ENCODE measurements around the gene TTC3. TPM values are rescaled to one million over a fixed set of nuclear protein-coding genes. Genes with fewer than 3 reads are reported as not detected.
"Not testable (repeated sequence)": the region's sequence is repeated elsewhere in the genome, so short reads cannot be mapped to it uniquely, and the experiment has no call there.

TTC3 gene
- total and polyA plus RNA-seq, 7 experiments from 2014 or later = 66.6 to 208 (median 139) TPM

- peaks cover 9 to 53% (median 11%) of the 10 kb centered on the region in 3 experiments for H3K36me3 ChIP-seq (ENCODE audit: control insufficient read depth in 2 of 3, insufficient read depth in 3 of 3, low read length in 3 of 3)
- CTCF ChIA-PET = no interaction called here
These were observed 25.7 kb downstream of the TTC3 start for GRCh38 chr21:37098751-37099150.

GRCh38 chr21:37100316-37100715, 27.3 kb downstream of the TTC3 start:
- H3K4me3 Mint-ChIP-seq = no peak overlapping the region
- intact Hi-C loops (cut with micrococcal nuclease) = no loop called here
- ATAC-seq = no peak
- CTCF ChIA-PET = no interaction called here
- peaks cover 9 to 42% (median 11%) of the 10 kb centered on the region in 3 experiments for H3K36me3 ChIP-seq (ENCODE audit: control insufficient read depth in 2 of 3, insufficient read depth in 3 of 3, low read length in 3 of 3)
- H3K9me3 Mint-ChIP-seq = peaks cover 0 to 5% (median 0%) of the 10 kb centered on the region in 11 donors
- no peaks in the 10 kb centered on the region for H3K9me3 ChIP-seq (ENCODE audit: control insufficient read depth in 2 of 3, low read length in 3 of 3)
- peak overlapping the region in 2 of 9 donors; percentile 26 to 84 for H3K27ac Mint-ChIP-seq
- POLR2A ChIA-PET = no interaction called here
- peaks cover 4 to 67% (median 35%) of the 10 kb centered on the region in 5 donors for H3K36me3 Mint-ChIP-seq
- H3K27me3 Mint-ChIP-seq = no peaks in the 10 kb centered on the region
- peaks cover 0 to 13% (median 6%) of the 10 kb centered on the region in 7 donors for H3K4me1 Mint-ChIP-seq
- DNase-seq = no peak
- no peaks in the 10 kb centered on the region for H3K4me1 ChIP-seq (ENCODE audit: control insufficient read depth in 2 of 2, insufficient read depth in 2 of 2, low read length in 2 of 2)
- H3K27ac ChIP-seq (ENCODE audit: low read depth, low read length) = no peak overlapping the region
- H3K4me3 ChIP-seq (ENCODE audit: low read length) = no peak overlapping the region
- no peaks in the 10 kb centered on the region for H3K27me3 ChIP-seq (ENCODE audit: control insufficient read depth in 2 of 2, insufficient read depth in 2 of 2, low read length in 2 of 2)

More at GRCh38 chr21:37098751-37099150, 25.7 kb downstream of the TTC3 start:
- Histone ChIP-seq H3K4me1 (ENCODE audit: control insufficient read depth in 2 of 2, insufficient read depth in 2 of 2, low read length in 2 of 2) (no peaks in the 10 kb centered on the region), H3K4me3 (ENCODE audit: low read length) (no peak overlapping the region), H3K9me3 (ENCODE audit: control insufficient read depth in 2 of 3, low read length in 3 of 3) (no peaks in the 10 kb centered on the region), H3K27me3 (ENCODE audit: control insufficient read depth in 2 of 2, insufficient read depth in 2 of 2, low read length in 2 of 2) (no peaks in the 10 kb centered on the region), H3K27ac (ENCODE audit: low read depth, low read length) (no peak overlapping the region)
- POLR2A ChIA-PET = interaction anchor here (1.1 kb wide), 1 partner anchor 26 kb away, joined by 3 read pairs; the partner anchor contains the start of genes PIGP and TTC3
- Mint-ChIP-seq H3K4me1 (peaks cover 0 to 9% (median 3%) of the 10 kb centered on the region in 7 donors), H3K27me3 (no peaks in the 10 kb centered on the region), H3K27ac (no peak overlapping the region), H3K9me3 (peaks cover 0 to 2% (median 0%) of the 10 kb centered on the region in 11 donors), H3K4me3 (no peak overlapping the region), H3K36me3 (peaks cover 4 to 65% (median 30%) of the 10 kb centered on the region in 5 donors)
- ATAC-seq = no peak
- intact Hi-C loops (cut with micrococcal nuclease) = no loop called here
- DNase-seq = no peak

GRCh38 chr21:37101384-37101783, 28.3 kb downstream of the TTC3 start:
- Histone ChIP-seq H3K36me3 (ENCODE audit: control insufficient read depth in 2 of 3, insufficient read depth in 3 of 3, low read length in 3 of 3) (peaks cover 9 to 32% (median 11%) of the 10 kb centered on the region in 3 experiments), H3K27me3 (ENCODE audit: control insufficient read depth in 2 of 2, insufficient read depth in 2 of 2, low read length in 2 of 2) (no peaks in the 10 kb centered on the region), H3K4me1 (ENCODE audit: control insufficient read depth in 2 of 2, insufficient read depth in 2 of 2, low read length in 2 of 2) (no peaks in the 10 kb centered on the region), H3K27ac (ENCODE audit: low read depth, low read length) (no peak overlapping the region), H3K9me3 (ENCODE audit: control insufficient read depth in 2 of 3, low read length in 3 of 3) (no peaks in the 10 kb centered on the region), H3K4me3 (ENCODE audit: low read length) (no peak overlapping the region)
- POLR2A ChIA-PET = no interaction called here
- Mint-ChIP-seq H3K9me3 (peaks cover 0 to 5% (median 0%) of the 10 kb centered on the region in 11 donors), H3K36me3 (peaks cover 4 to 57% (median 25%) of the 10 kb centered on the region in 5 donors), H3K4me1 (peaks cover 0 to 14% (median 10%) of the 10 kb centered on the region in 7 donors), H3K27me3 (no peaks in the 10 kb centered on the region), H3K27ac (peak overlapping the region in 1 of 9 donors; percentile 34), H3K4me3 (no peak overlapping the region)
- ATAC-seq (no peak), DNase-seq (no peak)
- CTCF ChIA-PET = no interaction called here
- intact Hi-C loops (cut with micrococcal nuclease) = no loop called here

GRCh38 chr21:37102746-37103145, 29.7 kb downstream of the TTC3 start:
- H3K27me3 ChIP-seq (ENCODE audit: control insufficient read depth in 2 of 2, insufficient read depth in 2 of 2, low read length in 2 of 2); POLR2A ChIA-PET; H3K9me3 ChIP-seq (ENCODE audit: control insufficient read depth in 2 of 3, low read length in 3 of 3); H3K4me1 ChIP-seq (ENCODE audit: control insufficient read depth in 2 of 2, insufficient read depth in 2 of 2, low read length in 2 of 2); H3K27me3 Mint-ChIP-seq; H3K4me3 ChIP-seq (ENCODE audit: low read length); H3K4me3 Mint-ChIP-seq; ATAC-seq; H3K9me3 Mint-ChIP-seq; H3K27ac ChIP-seq (ENCODE audit: low read depth, low read length); intact Hi-C loops (cut with micrococcal nuclease); DNase-seq: not testable (repeated sequence)
- Mint-ChIP-seq H3K36me3 (peaks cover 4 to 55% (median 26%) of the 10 kb centered on the region in 5 donors), H3K4me1 (peaks cover 0 to 14% (median 10%) of the 10 kb centered on the region in 7 donors), H3K27ac (peak overlapping the region in 1 of 9 donors; percentile 20)
- CTCF ChIA-PET = interaction anchor here (0.6 kb wide), 1 partner anchor 509 kb away, joined by 3 read pairs; no protein-coding TSS in a partner anchor
- peaks cover 9 to 19% (median 11%) of the 10 kb centered on the region in 3 experiments for H3K36me3 ChIP-seq (ENCODE audit: control insufficient read depth in 2 of 3, insufficient read depth in 3 of 3, low read length in 3 of 3)

- no peak for DNase-seq
- H3K9me3 Mint-ChIP-seq = peaks cover 0 to 19% (median 6%) of the 10 kb centered on the region in 11 donors
- no peak for ATAC-seq
- no peaks in the 10 kb centered on the region for H3K27me3 Mint-ChIP-seq
- H3K4me1 Mint-ChIP-seq = peaks cover 0 to 14% (median 8%) of the 10 kb centered on the region in 7 donors
- Histone ChIP-seq H3K27me3 (ENCODE audit: control insufficient read depth in 2 of 2, insufficient read depth in 2 of 2, low read length in 2 of 2) (no peaks in the 10 kb centered on the region), H3K36me3 (ENCODE audit: control insufficient read depth in 2 of 3, insufficient read depth in 3 of 3, low read length in 3 of 3) (peaks cover 0 to 8% (median 0%) of the 10 kb centered on the region in 3 experiments), H3K9me3 (ENCODE audit: control insufficient read depth in 2 of 3, low read length in 3 of 3) (no peaks in the 10 kb centered on the region), H3K4me3 (ENCODE audit: low read length) (no peak overlapping the region), H3K27ac (ENCODE audit: low read depth, low read length) (no peak overlapping the region), H3K4me1 (ENCODE audit: control insufficient read depth in 2 of 2, insufficient read depth in 2 of 2, low read length in 2 of 2) (no peaks in the 10 kb centered on the region)
- peaks cover 13 to 40% (median 32%) of the 10 kb centered on the region in 5 donors for H3K36me3 Mint-ChIP-seq
- intact Hi-C loops (cut with micrococcal nuclease) = no loop called here
- CTCF ChIA-PET = no interaction called here
- no peak overlapping the region for H3K4me3 Mint-ChIP-seq
- no peak overlapping the region for H3K27ac Mint-ChIP-seq
- POLR2A ChIA-PET = interaction anchor here (0.5 kb wide), 1 partner anchor 259 kb away, joined by 3 read pairs; the partner anchor contains the start of gene DYRK1A
These were observed 33.9 kb downstream of the TTC3 start for GRCh38 chr21:37106998-37107397.

GRCh38 chr21:37111029-37111428, 38.0 kb downstream of the TTC3 start:
- H3K4me3 ChIP-seq (ENCODE audit: low read length); CTCF ChIA-PET; DNase-seq; H3K27ac Mint-ChIP-seq; H3K9me3 ChIP-seq (ENCODE audit: control insufficient read depth in 2 of 3, low read length in 3 of 3); H3K27ac ChIP-seq (ENCODE audit: low read depth, low read length); POLR2A ChIA-PET; H3K27me3 ChIP-seq (ENCODE audit: control insufficient read depth in 2 of 2, insufficient read depth in 2 of 2, low read length in 2 of 2); H3K4me1 Mint-ChIP-seq; H3K36me3 ChIP-seq (ENCODE audit: control insufficient read depth in 2 of 3, insufficient read depth in 3 of 3, low read length in 3 of 3); H3K4me1 ChIP-seq (ENCODE audit: control insufficient read depth in 2 of 2, insufficient read depth in 2 of 2, low read length in 2 of 2); intact Hi-C loops (cut with micrococcal nuclease); ATAC-seq; H3K27me3 Mint-ChIP-seq; H3K4me3 Mint-ChIP-seq: not testable (repeated sequence)
- H3K9me3 Mint-ChIP-seq = peaks cover 0 to 21% (median 5%) of the 10 kb centered on the region in 11 donors
- peaks cover 14 to 39% (median 37%) of the 10 kb centered on the region in 5 donors for H3K36me3 Mint-ChIP-seq

GRCh38 chr21:37114301-37114700, 41.2 kb downstream of the TTC3 start:
- H3K4me3 Mint-ChIP-seq; ATAC-seq; H3K27ac ChIP-seq (ENCODE audit: low read depth, low read length); H3K4me3 ChIP-seq (ENCODE audit: low read length); H3K9me3 ChIP-seq (ENCODE audit: control insufficient read depth in 2 of 3, low read length in 3 of 3); H3K4me1 ChIP-seq (ENCODE audit: control insufficient read depth in 2 of 2, insufficient read depth in 2 of 2, low read length in 2 of 2); POLR2A ChIA-PET; H3K27me3 Mint-ChIP-seq; H3K36me3 ChIP-seq (ENCODE audit: control insufficient read depth in 2 of 3, insufficient read depth in 3 of 3, low read length in 3 of 3); H3K27me3 ChIP-seq (ENCODE audit: control insufficient read depth in 2 of 2, insufficient read depth in 2 of 2, low read length in 2 of 2); intact Hi-C loops (cut with micrococcal nuclease); H3K27ac Mint-ChIP-seq; CTCF ChIA-PET; DNase-seq: not testable (repeated sequence)
- Mint-ChIP-seq H3K9me3 (peaks cover 0 to 15% (median 0%) of the 10 kb centered on the region in 11 donors), H3K4me1 (peaks cover 0 to 18% (median 4%) of the 10 kb centered on the region in 7 donors), H3K36me3 (peaks cover 4 to 36% (median 29%) of the 10 kb centered on the region in 5 donors)

Measured in naive thymus-derived CD4-positive, alpha-beta T cell (primary cell).